EL (cell line): ENCODE data around the gene TLE5.
"Not testable (repeated sequence)": the region's sequence is repeated elsewhere in the genome, so short reads cannot be mapped to it uniquely, and the experiment has no call there.

Source experiments
- DNase-seq: peaks from one replicate; pipeline ENCODE4 v3.0.0-alpha.2; 2016

Gene TLE5

GRCh38 chr19:3060857-3061181 is 1.5 kb downstream of the TLE5 start:
- no peak for DNase-seq

- DNase-seq, result no peak
These were observed 2.6 kb downstream of the TLE5 start for GRCh38 chr19:3059653-3060052.

- DNase-seq, result no peak
These were observed 3.4 kb downstream of the TLE5 start for GRCh38 chr19:3058821-3059314.

- DNase-seq, result no peak
These were observed 4.1 kb downstream of the TLE5 start for GRCh38 chr19:3058009-3058820.

- DNase-seq, result no peak
These were observed 5.0 kb downstream of the TLE5 start for GRCh38 chr19:3057275-3057714.

- DNase-seq, result no peak
These were observed 5.7 kb downstream of the TLE5 start for GRCh38 chr19:3056417-3057088.

GRCh38 chr19:3055741-3056416 is 6.4 kb downstream of the TLE5 start:
- no peak for DNase-seq

GRCh38 chr19:3054972-3055740 is 7.1 kb downstream of the TLE5 start:
- DNase-seq, result peak; percentile 36

- no peak for DNase-seq
These were observed 7.9 kb downstream of the TLE5 start for GRCh38 chr19:3054265-3054971.

- no peak for DNase-seq
These were observed 8.5 kb downstream of the TLE5 start for GRCh38 chr19:3053780-3054179.

GRCh38 chr19:3053218-3053621 is 9.1 kb downstream of the TLE5 start:
- DNase-seq, result no peak

- DNase-seq, result not testable (repeated sequence)
These were observed 12.3 kb downstream of the TLE5 start for GRCh38 chr19:3050016-3050415.

- DNase-seq, result no peak
These were observed 13.2 kb downstream of the TLE5 start for GRCh38 chr19:3049089-3049488.

- DNase-seq, result no peak
These were observed 14.1 kb downstream of the TLE5 start for GRCh38 chr19:3048190-3048533.

GRCh38 chr19:3047496-3048189 is 14.7 kb downstream of the TLE5 start:
- peak; percentile 76 for DNase-seq

GRCh38 chr19:3046698-3047495 is 15.4 kb downstream of the TLE5 start:
- DNase-seq, result no peak

GRCh38 chr19:3045885-3046697 is 16.2 kb downstream of the TLE5 start:
- DNase-seq, result no peak

- no peak for DNase-seq
These were observed 17.1 kb downstream of the TLE5 start for GRCh38 chr19:3045191-3045590.

- DNase-seq, result no peak
These were observed 19.6 kb downstream of the TLE5 start for GRCh38 chr19:3042621-3043267.
